Panc1 (cell line): ENCODE data around the gene TM7SF3. TPM values are rescaled to one million over a fixed set of nuclear protein-coding genes. Genes with fewer than 3 reads are reported as not detected.
A peak's percentile ranks its signal among the peaks of the same experiment; 100 is the strongest.

Experiments
- ATAC-seq: fragments of 200-7000 bp; cut with Tn5 transposase; 2 replicates; pipeline ENCODE4 v1.9.1; 2020; ENCODE audit warnings: mild to moderate bottlenecking, moderate library complexity
- BruUV-seq: library from RNA; stranded (reverse); fragments of 400-500 nt; replicated peaks from 2 replicates; lab custom pipeline; 2021; lab: Mats Ljungman, UMichigan
- CTCF ChIA-PET: fragments of 300-600 bp; sonication (Branson Sonifier 250); formaldehyde crosslinking; loops from one replicate; lab custom pipeline; 2022; ENCODE audit warnings: antibody characterized with exemption; lab: Charles Lee
- POLR2A ChIA-PET: fragments of 300-600 bp; sonication (Branson Sonifier 250); formaldehyde crosslinking; loops from one replicate; lab custom pipeline; 2022; ENCODE audit warnings: antibody characterized with exemption; lab: Charles Lee
- DNase-seq: peaks from one replicate; pipeline ENCODE4 v3.0.0-alpha.2; 2010; ENCODE audit warnings: low read depth, low spot score
- H3K27ac ChIP-seq: 2 replicates; pipeline ENCODE4 v1.5.1; 2011; ENCODE audit warnings: mild to moderate bottlenecking, low read length, inconsistent platforms
- H3K27me3 ChIP-seq: fragments of 200-500 bp; sonication (Bioruptor generic); 2 replicates; pipeline ENCODE4 v1.6.0; 2014; ENCODE audit warnings: low read length, inconsistent platforms; ENCODE audit not compliant: control insufficient read depth, insufficient read depth
- H3K36me3 ChIP-seq: fragments of 200-500 bp; sonication (Bioruptor generic); 2 replicates; pipeline ENCODE4 v1.5.1; 2014; ENCODE audit warnings: inconsistent platforms, mild to moderate bottlenecking, low read length, moderate library complexity; ENCODE audit not compliant: control insufficient read depth, insufficient read depth
- H3K4me1 ChIP-seq: 2 replicates; pipeline ENCODE4 v1.5.1; 2011; ENCODE audit warnings: inconsistent platforms, mild to moderate bottlenecking, low read length, moderate library complexity; ENCODE audit not compliant: control insufficient read depth, insufficient read depth
- H3K4me3 ChIP-seq, 2 experiments: 2 replicates each; pipeline ENCODE4 v1.5.1; 2011 to 2012; ENCODE audit warnings: low read depth in 2 of 2, low read length in 2 of 2, mild to moderate bottlenecking in 2 of 2, inconsistent platforms in 1 of 2, moderate library complexity in 1 of 2
- H3K9me3 ChIP-seq: fragments of 200-500 bp; sonication (Bioruptor generic); 2 replicates; pipeline ENCODE4 v1.5.1; 2014; ENCODE audit warnings: low read depth, mild to moderate bottlenecking, inconsistent platforms, low read length, moderate library complexity; ENCODE audit not compliant: control insufficient read depth, insufficient read depth
- POLR2AphosphoS5 ChIP-seq: IDR thresholded peaks from 2 replicates; pipeline ENCODE4 v1.6.1; 2012; ENCODE audit warnings: mild to moderate bottlenecking, low read depth, low read length, moderate library complexity
- SIN3A ChIP-seq: IDR thresholded peaks from 2 replicates; pipeline ENCODE4 v1.6.1; 2012; ENCODE audit warnings: low read depth, mild to moderate bottlenecking, low read length, moderate library complexity, borderline replicate concordance; ENCODE audit not compliant: insufficient read depth
- TCF7L2 ChIP-seq: IDR thresholded peaks from 2 replicates; pipeline ENCODE4 v1.6.1; 2011; ENCODE audit warnings: mild to moderate bottlenecking, low read depth, low read length, inconsistent platforms
- in situ Hi-C: cut with HindIII; loops from 2 replicates; pipeline ENCODE4 v1.10.0; 2016; ENCODE audit warnings: low sequenced_read_pairs, low pct_unique_long_range_greater_than_20kb
- intact Hi-C: fragments of 100-400 bp; cut with micrococcal nuclease; formaldehyde crosslinking; loops from one replicate; pipeline ENCODE4 v1.10.0; 2022; ENCODE audit not compliant: unreplicated experiment
- total RNA-seq: library from RNA; stranded (reverse); gene quantifications from one replicate; pipeline ENCODE4 v1.2.1, GENCODE V29; 2021; ENCODE audit not compliant: unreplicated experiment
- TF ChIP-seq, protein P1 (sequence below): fragments of 450-650 bp; IDR thresholded peaks from 2 replicates; pipeline ENCODE4 v1.5.1; 2017; ENCODE audit warnings: mild to moderate bottlenecking
- TF ChIP-seq, protein P2 (sequence below), 2 experiments: IDR thresholded peaks; 2 replicates each; pipeline ENCODE4 v1.6.1; 2011 to 2012; ENCODE audit warnings: low read depth in 2 of 2, control low read depth in 1 of 2, low read length in 1 of 2, mild to moderate bottlenecking in 1 of 2, moderate library complexity in 1 of 2; ENCODE audit not compliant: insufficient read depth in 1 of 2

TM7SF3 gene
- total RNA-seq, 1 experiment from 2014 or later, result 59.8 TPM

DNA sequence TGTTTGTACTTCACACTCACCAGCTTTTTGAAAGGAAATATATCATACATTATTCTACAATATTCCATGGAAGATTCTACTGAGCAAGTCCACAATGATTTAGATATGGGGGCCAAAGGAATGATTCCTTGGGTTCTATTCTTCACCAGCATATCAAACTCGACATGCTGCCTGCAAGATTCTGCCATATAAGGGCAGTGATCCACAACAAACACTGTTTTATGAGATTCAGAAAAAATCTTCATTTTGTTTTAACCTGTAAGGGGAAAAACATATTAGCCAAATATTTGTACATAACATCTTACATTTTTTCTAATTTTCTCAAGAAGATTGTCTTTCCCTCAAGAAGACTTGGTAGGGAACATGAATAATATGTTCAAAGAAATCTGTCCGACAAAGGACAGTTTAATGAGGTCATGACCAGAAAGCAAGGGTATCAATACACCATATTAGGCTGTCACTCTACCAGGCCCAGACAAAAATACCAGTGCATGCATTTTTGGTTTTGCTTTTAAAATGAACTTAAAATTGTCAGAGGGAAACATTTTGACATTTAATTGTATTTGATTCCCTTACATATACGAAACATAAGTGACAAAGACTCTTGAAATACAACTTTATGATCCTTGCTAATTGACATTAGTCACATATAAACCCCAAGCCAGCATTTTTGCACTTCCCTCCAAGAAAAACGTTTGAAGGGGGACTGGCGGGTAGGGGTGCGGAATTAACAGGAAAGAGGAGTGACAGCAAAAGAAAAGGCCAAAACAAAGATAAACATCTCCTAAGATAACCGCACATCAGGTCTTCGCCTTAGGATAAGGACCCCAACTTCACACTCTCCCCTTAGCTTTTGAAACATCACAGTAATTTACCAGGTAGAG lies 77.4 kb downstream of the TM7SF3 start:
- Histone ChIP-seq H3K27me3 (no peaks in the 10 kb centered on the region), H3K4me1 (peaks cover 40% of the 10 kb centered on the region), H3K4me3 (peak overlapping the region; percentile 98), H3K9me3 (no peaks in the 10 kb centered on the region), H3K27ac (peak overlapping the region; percentile 98), H3K36me3 (peaks cover 14% of the 10 kb centered on the region)
- TSS peak; percentile 65 for BruUV-seq
- intact Hi-C loops, result loop anchor here (5.0 kb wide), 1 partner anchor 76 kb away; the partner anchor contains the start of gene TM7SF3
- no peak for TF ChIP-seq TCF7L2
- TF ChIP-seq, protein P1, sequence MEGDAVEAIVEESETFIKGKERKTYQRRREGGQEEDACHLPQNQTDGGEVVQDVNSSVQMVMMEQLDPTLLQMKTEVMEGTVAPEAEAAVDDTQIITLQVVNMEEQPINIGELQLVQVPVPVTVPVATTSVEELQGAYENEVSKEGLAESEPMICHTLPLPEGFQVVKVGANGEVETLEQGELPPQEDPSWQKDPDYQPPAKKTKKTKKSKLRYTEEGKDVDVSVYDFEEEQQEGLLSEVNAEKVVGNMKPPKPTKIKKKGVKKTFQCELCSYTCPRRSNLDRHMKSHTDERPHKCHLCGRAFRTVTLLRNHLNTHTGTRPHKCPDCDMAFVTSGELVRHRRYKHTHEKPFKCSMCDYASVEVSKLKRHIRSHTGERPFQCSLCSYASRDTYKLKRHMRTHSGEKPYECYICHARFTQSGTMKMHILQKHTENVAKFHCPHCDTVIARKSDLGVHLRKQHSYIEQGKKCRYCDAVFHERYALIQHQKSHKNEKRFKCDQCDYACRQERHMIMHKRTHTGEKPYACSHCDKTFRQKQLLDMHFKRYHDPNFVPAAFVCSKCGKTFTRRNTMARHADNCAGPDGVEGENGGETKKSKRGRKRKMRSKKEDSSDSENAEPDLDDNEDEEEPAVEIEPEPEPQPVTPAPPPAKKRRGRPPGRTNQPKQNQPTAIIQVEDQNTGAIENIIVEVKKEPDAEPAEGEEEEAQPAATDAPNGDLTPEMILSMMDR, result no peak
- TF ChIP-seq, protein P2, sequence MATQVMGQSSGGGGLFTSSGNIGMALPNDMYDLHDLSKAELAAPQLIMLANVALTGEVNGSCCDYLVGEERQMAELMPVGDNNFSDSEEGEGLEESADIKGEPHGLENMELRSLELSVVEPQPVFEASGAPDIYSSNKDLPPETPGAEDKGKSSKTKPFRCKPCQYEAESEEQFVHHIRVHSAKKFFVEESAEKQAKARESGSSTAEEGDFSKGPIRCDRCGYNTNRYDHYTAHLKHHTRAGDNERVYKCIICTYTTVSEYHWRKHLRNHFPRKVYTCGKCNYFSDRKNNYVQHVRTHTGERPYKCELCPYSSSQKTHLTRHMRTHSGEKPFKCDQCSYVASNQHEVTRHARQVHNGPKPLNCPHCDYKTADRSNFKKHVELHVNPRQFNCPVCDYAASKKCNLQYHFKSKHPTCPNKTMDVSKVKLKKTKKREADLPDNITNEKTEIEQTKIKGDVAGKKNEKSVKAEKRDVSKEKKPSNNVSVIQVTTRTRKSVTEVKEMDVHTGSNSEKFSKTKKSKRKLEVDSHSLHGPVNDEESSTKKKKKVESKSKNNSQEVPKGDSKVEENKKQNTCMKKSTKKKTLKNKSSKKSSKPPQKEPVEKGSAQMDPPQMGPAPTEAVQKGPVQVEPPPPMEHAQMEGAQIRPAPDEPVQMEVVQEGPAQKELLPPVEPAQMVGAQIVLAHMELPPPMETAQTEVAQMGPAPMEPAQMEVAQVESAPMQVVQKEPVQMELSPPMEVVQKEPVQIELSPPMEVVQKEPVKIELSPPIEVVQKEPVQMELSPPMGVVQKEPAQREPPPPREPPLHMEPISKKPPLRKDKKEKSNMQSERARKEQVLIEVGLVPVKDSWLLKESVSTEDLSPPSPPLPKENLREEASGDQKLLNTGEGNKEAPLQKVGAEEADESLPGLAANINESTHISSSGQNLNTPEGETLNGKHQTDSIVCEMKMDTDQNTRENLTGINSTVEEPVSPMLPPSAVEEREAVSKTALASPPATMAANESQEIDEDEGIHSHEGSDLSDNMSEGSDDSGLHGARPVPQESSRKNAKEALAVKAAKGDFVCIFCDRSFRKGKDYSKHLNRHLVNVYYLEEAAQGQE (IDR thresholded peaks at IDR 0.05; ENCODE audit: insufficient read depth in 1 of 2, low read depth in 2 of 2, low read length in 1 of 2), result no peak
- 0 out of 2 replicates have a peak, but pooled peaks have one; percentile 17 for TF ChIP-seq SIN3A
- no peak for DNase-seq
- ChIA-PET CTCF (no interaction called here), POLR2A (no interaction called here)
- in situ Hi-C loops, result no loop called here
- ATAC-seq, result no peak

DNA sequence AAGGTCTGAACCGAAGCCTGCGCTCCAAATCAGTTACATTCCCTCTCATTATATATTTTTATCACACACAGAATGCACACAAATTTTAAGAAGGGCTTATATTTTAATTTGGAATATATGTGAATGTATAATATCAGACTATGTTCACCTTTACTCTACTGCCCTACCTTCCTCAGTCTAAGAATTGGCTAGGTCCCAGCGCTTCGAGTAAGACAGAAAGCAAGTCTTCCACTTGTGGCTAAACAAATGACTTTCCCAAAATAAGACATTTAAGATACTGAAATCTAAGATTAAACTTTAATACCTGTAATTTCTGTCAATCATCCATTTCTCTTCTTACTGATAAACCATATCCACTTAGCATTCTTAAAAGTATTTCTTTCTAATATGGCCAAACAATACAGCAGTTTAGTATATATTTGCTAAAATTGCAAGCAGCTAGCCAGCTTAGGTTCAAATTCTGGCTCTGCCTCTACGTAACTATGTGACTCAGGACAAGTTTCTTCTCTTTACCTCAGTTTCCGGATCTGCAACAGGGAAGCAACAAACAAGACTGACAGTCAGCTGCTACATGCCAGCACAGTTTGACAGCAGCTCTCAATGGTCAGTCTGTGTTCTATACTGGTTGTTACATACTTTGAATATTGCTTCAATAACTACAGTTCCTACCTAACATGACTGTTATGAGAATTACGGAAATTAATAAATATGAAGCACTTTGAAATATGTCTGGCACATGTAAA lies 78.4 kb downstream of the TM7SF3 start:
- in situ Hi-C loops (no loop called here), intact Hi-C loops (loop anchor here (5.0 kb wide), 1 partner anchor 76 kb away; the partner anchor contains the start of gene TM7SF3)
- ATAC-seq, result no peak
- CTCF ChIA-PET, result no interaction called here
- no peak for DNase-seq
- Histone ChIP-seq H3K27ac (peak overlapping the region; percentile 98; the same call in 1 of the 2 replicates), H3K9me3 (no peaks in the 10 kb centered on the region), H3K4me1 (peaks cover 34% of the 10 kb centered on the region), H3K4me3 (peak overlapping the region; percentile 31 to 98), H3K36me3 (peaks cover 14% of the 10 kb centered on the region), H3K27me3 (no peaks in the 10 kb centered on the region)
- POLR2A ChIA-PET, result interaction anchor here (0.6 kb wide), 1 partner anchor 17 kb away, joined by 14 read pairs; no protein-coding TSS in a partner anchor
- TF ChIP-seq POLR2AphosphoS5, result no peak
- TF ChIP-seq SIN3A, result no peak
- TF ChIP-seq, protein P1, result no peak
- no TSS peak for BruUV-seq
